NCI-H1417 treated with DMSO at 0.1 percent for 48 hours (cell line): Measurements from ENCODE around the gene ZNF804A.
"Not testable (repeated sequence)": the region's sequence is repeated elsewhere in the genome, so short reads cannot be mapped to it uniquely, and the experiment has no call there.

Experiments
- DNase-seq: peaks from one replicate; lab custom pipeline; 2025; lab: John Stamatoyannopoulos, UW

ZNF804A gene

GRCh38 chr2:184727813-184728212, 129.5 kb downstream of the ZNF804A start:
- DNase-seq: no peak

GRCh38 chr2:184728411-184728810, 130.1 kb downstream of the ZNF804A start:
- DNase-seq: no peak

GRCh38 chr2:184729581-184729980, 131.3 kb downstream of the ZNF804A start:
- no peak for DNase-seq

GRCh38 chr2:184730288-184730687, 132.0 kb downstream of the ZNF804A start:
- no peak for DNase-seq

- DNase-seq: no peak
Observed at GRCh38 chr2:184734338-184734737, 136.0 kb downstream of the ZNF804A start.

GRCh38 chr2:184735611-184736010, 137.3 kb downstream of the ZNF804A start:
- no peak for DNase-seq

- DNase-seq: no peak
Observed at GRCh38 chr2:184743096-184743495, 144.8 kb downstream of the ZNF804A start.

- no peak for DNase-seq
Observed at GRCh38 chr2:184756161-184756560, 157.8 kb downstream of the ZNF804A start.

- DNase-seq: no peak
Observed at GRCh38 chr2:184756885-184757284, 158.6 kb downstream of the ZNF804A start.

- DNase-seq: not testable (repeated sequence)
Observed at GRCh38 chr2:184759557-184760255, 161.4 kb downstream of the ZNF804A start.

- no peak for DNase-seq
Observed at GRCh38 chr2:184760931-184761330, 162.6 kb downstream of the ZNF804A start.

GRCh38 chr2:184765112-184765895, 167.0 kb downstream of the ZNF804A start:
- DNase-seq: no peak

GRCh38 chr2:184767059-184767458, 168.7 kb downstream of the ZNF804A start:
- DNase-seq: no peak

GRCh38 chr2:184769023-184769422, 170.7 kb downstream of the ZNF804A start:
- DNase-seq: no peak

- DNase-seq: no peak
Observed at GRCh38 chr2:184769686-184770085, 171.4 kb downstream of the ZNF804A start.

- no peak for DNase-seq
Observed at GRCh38 chr2:184779777-184780176, 181.4 kb downstream of the ZNF804A start.

GRCh38 chr2:184780384-184780783, 182.1 kb downstream of the ZNF804A start:
- no peak for DNase-seq

- DNase-seq: no peak
Observed at GRCh38 chr2:184780944-184781343, 182.6 kb downstream of the ZNF804A start.

- DNase-seq: no peak
Observed at GRCh38 chr2:184783576-184783975, 185.2 kb downstream of the ZNF804A start.

GRCh38 chr2:184793176-184793575, 194.8 kb downstream of the ZNF804A start:
- no peak for DNase-seq

- DNase-seq: no peak
Observed at GRCh38 chr2:184799379-184799778, 201.1 kb downstream of the ZNF804A start.

GRCh38 chr2:184814421-184814820, 216.1 kb downstream of the ZNF804A start:
- DNase-seq: peak; percentile 44

GRCh38 chr2:184815824-184816223, 217.5 kb downstream of the ZNF804A start:
- DNase-seq: no peak
